ENCODE results near the gene CCDC136. TPM values are rescaled to one million over a fixed set of nuclear protein-coding genes. Genes with fewer than 3 reads are reported as not detected.
A peak's percentile ranks its signal among the peaks of the same experiment; 100 is the strongest.

The CCDC136 gene
- total RNA-seq, 1 donor from 2014 or later = 3.0 TPM

GRCh38 chr7:128778946-128779345, 12.8 kb upstream of the CCDC136 start:
- Histone ChIP-seq H3K4me1 (no peaks in the 10 kb centered on the region), H3K4me3 (no peak overlapping the region), H3K27ac (no peak overlapping the region), H3K9me3 (no peaks in the 10 kb centered on the region), H3K36me3 (no peaks in the 10 kb centered on the region), H3K27me3 (ENCODE audit: low read depth) (no peaks in the 10 kb centered on the region)
- no peak for TF ChIP-seq CTCF (IDR thresholded peaks at IDR 0.05)
- intact Hi-C loops (cut with DNase I) = no loop called here
- DNase-seq (no peak), ATAC-seq (no peak)

GRCh38 chr7:128781126-128781525, 10.6 kb upstream of the CCDC136 start:
- Histone ChIP-seq H3K36me3 (no peaks in the 10 kb centered on the region), H3K4me1 (no peaks in the 10 kb centered on the region), H3K9me3 (no peaks in the 10 kb centered on the region), H3K4me3 (no peak overlapping the region), H3K27me3 (ENCODE audit: low read depth) (no peaks in the 10 kb centered on the region), H3K27ac (no peak overlapping the region)
- intact Hi-C loops (cut with DNase I) = no loop called here
- ATAC-seq (no peak), DNase-seq (no peak)
- no peak for TF ChIP-seq CTCF (IDR thresholded peaks at IDR 0.05)

GRCh38 chr7:128781851-128782250, 9.9 kb upstream of the CCDC136 start:
- intact Hi-C loops (cut with DNase I) = no loop called here
- no peak for DNase-seq
- H3K4me1 ChIP-seq = no peaks in the 10 kb centered on the region
- H3K9me3 ChIP-seq = no peaks in the 10 kb centered on the region
- ATAC-seq = no peak
- no peak overlapping the region for H3K27ac ChIP-seq
- TF ChIP-seq CTCF (IDR thresholded peaks at IDR 0.05) = no peak
- no peaks in the 10 kb centered on the region for H3K36me3 ChIP-seq
- no peak overlapping the region for H3K4me3 ChIP-seq
- no peaks in the 10 kb centered on the region for H3K27me3 ChIP-seq (ENCODE audit: low read depth)

- no peak for DNase-seq
Measured at GRCh38 chr7:128783143-128783861, 8.5 kb upstream of the CCDC136 start.

GRCh38 chr7:128785738-128786137, 6.0 kb upstream of the CCDC136 start:
- no peak for DNase-seq
- no peak overlapping the region for H3K4me3 ChIP-seq
- H3K27me3 ChIP-seq (ENCODE audit: low read depth) = no peaks in the 10 kb centered on the region
- no peaks in the 10 kb centered on the region for H3K36me3 ChIP-seq
- intact Hi-C loops (cut with DNase I) = no loop called here
- no peaks in the 10 kb centered on the region for H3K9me3 ChIP-seq
- no peak overlapping the region for H3K27ac ChIP-seq
- no peak for ATAC-seq
- no peaks in the 10 kb centered on the region for H3K4me1 ChIP-seq
- TF ChIP-seq CTCF (IDR thresholded peaks at IDR 0.05) = no peak

More at GRCh38 chr7:128783143-128783861, 8.5 kb upstream of the CCDC136 start:
- H3K9me3 ChIP-seq = no peaks in the 10 kb centered on the region
- peak in 1 of 2 donors; percentile 47 for ATAC-seq
- H3K4me3 ChIP-seq = no peak overlapping the region
- no peaks in the 10 kb centered on the region for H3K4me1 ChIP-seq
- H3K36me3 ChIP-seq = no peaks in the 10 kb centered on the region
- H3K27ac ChIP-seq = no peak overlapping the region
- H3K27me3 ChIP-seq (ENCODE audit: low read depth) = no peaks in the 10 kb centered on the region
- intact Hi-C loops (cut with DNase I) = no loop called here
- TF ChIP-seq CTCF (IDR thresholded peaks at IDR 0.05) = no peak
